CD4-positive, alpha-beta T cell treated with Interleukin-4 for 1 hour (primary cell): ENCODE data around the gene SPDYE17.
"Not testable (repeated sequence)": the region's sequence is repeated elsewhere in the genome, so short reads cannot be mapped to it uniquely, and the experiment has no call there.

Source experiments
- DNase-seq, 2 donors: peaks; one replicate each; pipeline ENCODE4 v3.0.0-alpha.2; 2020 to 2022

SPDYE17 gene

DNA sequence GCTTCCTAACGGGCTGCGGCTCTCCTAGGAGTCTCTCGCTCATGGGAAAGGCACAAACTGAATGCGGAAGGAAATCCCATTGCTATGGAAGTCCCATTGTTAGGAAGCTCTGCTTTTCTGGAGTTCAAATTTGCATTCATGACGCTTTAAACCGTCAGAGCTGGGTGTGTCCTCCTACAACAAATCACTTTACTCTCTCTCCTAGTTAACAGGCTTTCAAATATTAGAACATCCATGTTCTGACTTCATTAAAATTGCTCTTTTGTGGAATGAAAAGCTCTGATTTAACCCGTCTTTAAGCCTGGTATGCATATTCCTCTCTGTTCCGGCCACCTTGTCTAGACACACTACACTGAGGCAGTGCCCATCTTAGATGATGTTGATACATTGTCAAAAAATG, at the start of gene SPDYE17:
Gene SPDYE17, minus strand, starts transcription at position 101 of the 400 bp plus-strand sequence. CDS start 1,791 bp downstream, outside the sequence.
- not testable (repeated sequence) for DNase-seq

DNA sequence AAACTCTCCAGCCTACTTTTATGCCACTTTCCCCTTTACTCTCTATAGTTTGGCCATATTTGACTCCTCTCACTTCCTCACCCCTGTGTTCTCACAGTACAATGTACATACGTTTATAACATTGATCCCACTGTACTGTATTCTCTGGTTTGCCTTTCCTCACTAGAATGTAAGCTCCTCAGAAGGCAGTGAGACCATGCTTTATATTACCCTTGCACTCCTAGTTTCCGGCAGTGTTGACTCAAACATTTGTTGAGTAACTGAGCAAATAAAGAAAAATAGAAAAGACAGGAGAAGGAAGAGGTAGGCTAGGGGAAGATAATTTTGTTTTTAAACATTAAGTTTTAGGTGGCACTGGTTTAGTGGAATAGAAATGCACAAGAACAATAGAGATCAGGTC, 48.1 kb upstream of the SPDYE17 start:
- not testable (repeated sequence) for DNase-seq

DNA sequence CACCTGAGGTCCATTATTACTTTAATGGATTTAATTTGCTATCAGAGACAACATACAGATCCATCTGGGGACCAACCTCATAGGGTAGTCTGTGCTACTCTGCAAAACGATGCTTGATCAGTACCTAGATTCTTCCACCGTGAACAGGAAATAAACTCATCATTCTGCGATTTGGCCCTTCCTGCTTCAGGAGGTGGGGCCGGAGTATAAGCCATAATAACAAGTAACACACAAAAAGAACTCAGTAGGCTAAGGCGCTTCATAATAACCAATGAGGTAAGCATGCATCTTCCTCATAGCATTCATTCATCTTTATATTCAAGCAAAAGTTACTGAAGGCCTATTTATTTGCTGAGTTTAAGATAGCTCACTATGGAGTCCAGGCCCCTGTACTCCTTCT, 47.5 kb upstream of the SPDYE17 start:
- not testable (repeated sequence) for DNase-seq

GRCh38 chr7:77079112-77079511, 47.0 kb upstream of the SPDYE17 start:
- DNase-seq = not testable (repeated sequence)

DNA sequence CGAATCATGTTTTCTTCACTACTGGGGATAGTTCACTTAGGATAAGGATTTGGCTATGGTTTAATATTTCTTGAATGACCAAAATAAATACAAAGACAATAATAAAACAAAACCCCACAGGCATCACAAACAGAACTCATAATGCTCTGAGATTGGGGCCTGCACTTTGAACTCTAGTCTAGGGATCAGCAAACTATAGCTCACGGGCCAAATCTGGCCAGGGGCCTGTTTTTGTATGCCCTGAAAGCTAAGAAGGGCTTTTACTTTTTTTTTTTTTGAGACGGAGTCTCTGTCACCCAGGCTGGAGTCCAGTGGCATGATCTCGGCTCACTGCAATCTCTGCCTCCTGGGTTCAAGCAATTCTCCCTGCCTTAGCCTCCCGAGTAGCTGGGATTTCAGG, 44.9 kb upstream of the SPDYE17 start:
- not testable (repeated sequence) for DNase-seq

DNA sequence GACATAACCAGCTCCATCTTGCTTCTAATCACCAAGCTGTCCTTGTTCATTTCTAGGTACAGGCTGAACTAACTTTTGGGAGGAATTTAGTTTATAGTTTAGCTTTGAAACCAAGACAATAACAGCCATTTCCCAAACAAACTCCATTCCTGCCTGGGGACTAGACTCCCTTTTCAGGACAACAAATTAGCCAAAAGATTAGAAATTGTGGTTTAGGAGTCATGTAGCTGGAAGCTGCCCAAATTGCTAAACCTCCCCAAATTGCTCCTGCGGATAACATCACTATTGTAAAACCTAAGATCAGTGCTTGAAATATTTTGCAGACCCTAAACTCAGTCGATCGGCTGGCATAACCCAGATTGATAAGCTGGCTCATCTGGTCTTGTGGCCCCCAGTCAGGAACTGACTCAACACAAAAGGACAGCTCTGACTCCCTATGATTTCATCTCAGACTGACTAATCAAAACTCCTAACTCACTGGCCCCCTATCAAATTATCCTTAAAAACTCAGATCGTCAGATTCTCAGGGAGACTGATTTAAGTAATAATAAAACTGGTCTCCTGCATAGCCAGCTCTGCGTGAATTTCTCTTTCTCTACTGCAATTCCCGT, 42.7 kb upstream of the SPDYE17 start:
- not testable (repeated sequence) for DNase-seq

- DNase-seq = not testable (repeated sequence)
These were observed 38.9 kb upstream of the SPDYE17 start for GRCh38 chr7:77071108-77071507.

- DNase-seq = not testable (repeated sequence)
These were observed 33.7 kb upstream of the SPDYE17 start for GRCh38 chr7:77065869-77066268.

- not testable (repeated sequence) for DNase-seq
These were observed 31.6 kb upstream of the SPDYE17 start for GRCh38 chr7:77063732-77064131.

GRCh38 chr7:77062557-77062956, 30.4 kb upstream of the SPDYE17 start, which contains the start of gene SPDYE18:
SPDYE18 (minus strand) TSS chr7:77062558; CDS start chr7:77060512, 2,046 bp downstream.
- not testable (repeated sequence) for DNase-seq

GRCh38 chr7:77026349-77026748, 5.8 kb downstream of the SPDYE17 start:
- not testable (repeated sequence) for DNase-seq

- DNase-seq = not testable (repeated sequence)
These were observed 22.0 kb downstream of the SPDYE17 start for GRCh38 chr7:77010074-77010680.

- DNase-seq = peak in 1 of 2 donors; percentile 10
These were observed 24.2 kb downstream of the SPDYE17 start for GRCh38 chr7:77008000-77008399.

DNA sequence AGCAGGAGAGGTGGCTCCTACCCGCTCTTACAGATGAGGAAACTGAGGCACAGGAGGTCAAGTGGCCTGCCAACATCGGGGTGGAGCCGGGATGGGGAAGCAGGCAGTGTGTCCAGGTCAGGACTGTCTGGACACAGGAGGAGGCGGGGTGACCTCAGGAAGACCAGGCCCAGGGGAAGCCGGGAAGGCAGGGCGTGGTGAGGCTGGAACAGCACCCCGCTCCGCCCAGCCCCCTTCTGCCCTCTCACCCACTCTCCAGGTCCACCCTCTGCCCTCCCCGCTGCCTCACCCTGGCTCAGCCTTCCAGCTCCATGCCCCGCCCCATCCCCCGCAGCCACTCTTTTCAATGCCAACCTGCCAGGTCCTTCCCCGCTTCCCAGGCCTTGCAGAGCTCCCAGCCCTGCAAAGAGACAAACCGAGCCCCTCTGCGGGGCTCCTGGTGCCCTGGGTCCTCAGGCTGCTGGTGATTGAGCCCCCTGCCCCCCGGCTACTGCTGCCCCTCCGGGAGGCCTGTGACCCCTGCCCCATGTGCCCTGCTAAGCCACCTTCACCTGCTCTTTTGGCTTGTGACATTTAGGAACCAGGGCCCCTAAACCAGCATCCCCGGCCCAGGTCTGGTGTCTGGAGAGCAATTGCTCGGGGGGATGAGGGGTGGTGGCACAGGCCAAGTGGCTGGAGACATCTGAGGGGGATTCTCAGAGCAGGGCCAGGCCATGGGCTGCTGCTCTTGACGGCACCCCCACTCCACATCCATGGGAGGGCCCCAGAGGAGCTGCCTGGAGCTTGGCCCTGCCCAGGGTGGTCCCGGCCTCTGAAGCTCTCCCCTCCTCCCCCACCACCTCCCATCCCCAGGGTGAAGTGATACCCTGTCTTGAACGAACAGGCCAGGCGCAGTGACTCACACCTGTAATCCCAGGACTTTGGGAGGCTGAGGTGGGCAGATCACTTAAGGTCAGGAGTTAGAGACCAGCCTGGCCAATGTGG, 25.7 kb downstream of the SPDYE17 start:
- peak in 1 of 2 donors; percentile 4 for DNase-seq

- DNase-seq = not testable (repeated sequence)
These were observed 26.6 kb downstream of the SPDYE17 start for GRCh38 chr7:77005461-77006057.

- DNase-seq = not testable (repeated sequence)
These were observed 28.0 kb downstream of the SPDYE17 start for GRCh38 chr7:77004151-77004550.

DNA sequence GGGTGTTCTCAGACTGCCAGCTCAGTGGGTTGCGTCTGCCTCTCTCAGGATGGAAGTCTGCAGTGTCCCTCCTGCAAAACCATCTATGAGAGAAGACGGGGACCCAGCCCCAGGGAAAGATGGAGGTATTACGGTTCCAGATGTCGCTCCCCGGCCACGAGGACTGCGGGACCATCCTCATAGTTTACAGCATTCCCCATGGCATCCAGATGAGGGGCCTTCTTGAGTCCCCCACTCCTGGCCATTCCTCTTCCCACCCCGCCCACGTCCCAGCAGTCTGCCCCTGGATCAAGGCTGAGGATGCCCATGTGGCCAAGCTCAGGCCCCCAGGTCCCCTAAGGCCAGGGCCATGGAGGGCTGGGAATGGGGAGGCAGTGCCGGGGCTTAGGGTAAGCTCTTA, 28.9 kb downstream of the SPDYE17 start:
- not testable (repeated sequence) for DNase-seq

DNA sequence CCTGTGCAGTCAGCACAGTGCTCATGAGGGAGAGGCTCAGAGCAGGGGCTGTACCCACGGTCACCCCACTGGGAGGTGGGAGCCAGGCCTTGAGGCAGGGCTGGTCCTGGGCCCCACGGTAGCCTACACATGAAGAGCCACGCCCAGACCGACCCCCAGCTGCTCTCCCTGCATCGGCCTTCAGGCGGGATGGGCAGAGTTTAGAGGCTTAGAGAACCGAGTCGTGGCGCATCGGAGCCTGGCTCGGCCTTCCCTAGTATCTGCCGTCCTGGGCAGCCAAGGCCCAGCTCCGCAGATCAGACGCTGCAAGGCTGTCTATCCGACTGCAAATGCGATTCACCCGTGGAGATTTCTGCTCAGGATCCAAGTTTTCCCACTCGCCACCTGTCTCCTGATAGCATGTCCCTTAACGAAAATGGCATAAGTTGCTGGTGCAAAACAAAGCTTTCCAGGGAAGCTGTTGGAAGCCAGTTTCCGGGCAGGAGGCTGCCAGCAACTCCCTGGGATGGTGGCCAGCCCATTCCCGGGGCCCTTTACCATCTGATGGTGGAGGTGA, 29.4 kb downstream of the SPDYE17 start:
- peak in 1 of 2 donors; percentile 4 for DNase-seq

DNA sequence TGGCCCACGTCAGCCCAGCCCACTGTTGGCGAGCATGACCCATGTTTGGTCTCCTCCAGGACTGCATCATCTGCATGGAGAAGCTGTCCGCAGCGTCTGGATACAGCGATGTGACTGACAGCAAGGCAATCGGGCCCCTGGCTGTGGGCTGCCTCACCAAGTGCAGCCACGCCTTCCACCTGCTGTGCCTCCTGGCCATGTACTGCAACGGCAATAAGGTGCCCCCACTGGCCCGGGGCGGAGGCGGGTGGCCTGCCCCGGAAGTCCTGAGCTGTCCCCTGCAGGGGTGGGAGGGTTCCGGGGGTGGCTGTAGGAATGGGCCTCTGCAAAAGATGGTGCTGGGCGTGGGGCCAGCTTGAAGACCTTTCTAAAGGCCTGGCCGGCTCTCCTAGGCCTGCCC, 30.1 kb downstream of the SPDYE17 start:
- peak in 1 of 2 donors; percentile 6 for DNase-seq

GRCh38 chr7:76999474-77000107, 32.6 kb downstream of the SPDYE17 start:
- not testable (repeated sequence) for DNase-seq

GRCh38 chr7:76998764-76999450, 33.3 kb downstream of the SPDYE17 start:
- DNase-seq = peak in 1 of 2 donors; percentile 11
